H1 (cell line): ENCODE data around the gene TOP1.

Experiments used
- CHD2 ChIP-seq: IDR thresholded peaks from 2 replicates; pipeline ENCODE4 v1.6.1; 2012; ENCODE audit warnings: low read length, improper control_type of control experiment
- CTCF ChIP-seq, 3 experiments: IDR thresholded peaks; 1 replicate in 2 of 3; 2 replicates in 1 of 3; pipeline versions ENCODE4 v1.5.1 to v1.6.1; 2011; ENCODE audit warnings: low read length in 3 of 3, mild to moderate bottlenecking in 3 of 3, inconsistent platforms in 2 of 3, low read depth in 1 of 3, moderate library complexity in 1 of 3; ENCODE audit not compliant: insufficient read depth in 1 of 3; ENCODE audit errors: control extremely low read depth in 1 of 3
- GABPA ChIP-seq: IDR thresholded peaks from 2 replicates; pipeline ENCODE4 v1.6.1; 2011; ENCODE audit warnings: mild to moderate bottlenecking, low read length, moderate library complexity, borderline replicate concordance; ENCODE audit not compliant: insufficient read depth
- KDM1A ChIP-seq: fragments of 200-600, 300-600 bp; sonication (generic); IDR thresholded peaks from 2 replicates; pipeline ENCODE4 v1.7.1; 2016; ENCODE audit warnings: mild to moderate bottlenecking, low read length, borderline replicate concordance
- NRF1 ChIP-seq: IDR thresholded peaks from 2 replicates; pipeline ENCODE4 v1.6.1; 2011; ENCODE audit warnings: mild to moderate bottlenecking, low read depth, low read length, improper control_type of control experiment
- POLR2A ChIP-seq, 2 experiments: IDR thresholded peaks; 1 replicate in 1 of 2; 2 replicates in 1 of 2; pipeline ENCODE4 v1.6.1; 2011; ENCODE audit warnings: low read depth in 2 of 2, low read length in 2 of 2, mild to moderate bottlenecking in 2 of 2; ENCODE audit errors: control extremely low read depth in 1 of 2
- SP1 ChIP-seq: IDR thresholded peaks from 2 replicates; pipeline ENCODE4 v1.6.1; 2011; ENCODE audit warnings: low read depth, low read length
- TAF1 ChIP-seq: IDR thresholded peaks from 2 replicates; pipeline ENCODE4 v1.6.1; 2011; ENCODE audit warnings: mild to moderate bottlenecking, low read depth, low read length

- TF ChIP-seq SP1: no peak
- no peak for TF ChIP-seq NRF1
- TF ChIP-seq POLR2A (IDR thresholded peaks at IDR 0.05; ENCODE audit: control extremely low read depth in 1 of 2, low read depth in 2 of 2, low read length in 2 of 2): no peak
- TF ChIP-seq TAF1: no peak
- no peak for TF ChIP-seq CHD2
- no peak for TF ChIP-seq KDM1A
- no peak for TF ChIP-seq CTCF (IDR thresholded peaks at IDR 0.05; ENCODE audit: control extremely low read depth in 1 of 3, insufficient read depth in 1 of 3, low read depth in 1 of 3, low read length in 3 of 3)
- TF ChIP-seq GABPA: no peak
Measured at GRCh38 chr20:40980106-40980827, 48.4 kb upstream of the TOP1 start.
